ENCODE data around the gene XPO5.
"Not testable (repeated sequence)": the region's sequence is repeated elsewhere in the genome, so short reads cannot be mapped to it uniquely, and the experiment has no call there.

XPO5 gene

GRCh38 chr6:43575772-43576551, at the start of gene XPO5, which contains the start of gene POLH:
Gene XPO5 (minus strand): TSS chr6:43576038. CDS start chr6:43575864, 174 bp downstream.
Gene POLH (plus strand): TSS chr6:43576185. CDS start chr6:43582320, 6,135 bp downstream.
- DNase-seq = peak; percentile 92

GRCh38 chr6:43625393-43625992, 49.7 kb upstream of the XPO5 start:
- no peak for DNase-seq

- no peak for DNase-seq
These were observed 49.0 kb upstream of the XPO5 start for GRCh38 chr6:43624786-43625288.

DNA sequence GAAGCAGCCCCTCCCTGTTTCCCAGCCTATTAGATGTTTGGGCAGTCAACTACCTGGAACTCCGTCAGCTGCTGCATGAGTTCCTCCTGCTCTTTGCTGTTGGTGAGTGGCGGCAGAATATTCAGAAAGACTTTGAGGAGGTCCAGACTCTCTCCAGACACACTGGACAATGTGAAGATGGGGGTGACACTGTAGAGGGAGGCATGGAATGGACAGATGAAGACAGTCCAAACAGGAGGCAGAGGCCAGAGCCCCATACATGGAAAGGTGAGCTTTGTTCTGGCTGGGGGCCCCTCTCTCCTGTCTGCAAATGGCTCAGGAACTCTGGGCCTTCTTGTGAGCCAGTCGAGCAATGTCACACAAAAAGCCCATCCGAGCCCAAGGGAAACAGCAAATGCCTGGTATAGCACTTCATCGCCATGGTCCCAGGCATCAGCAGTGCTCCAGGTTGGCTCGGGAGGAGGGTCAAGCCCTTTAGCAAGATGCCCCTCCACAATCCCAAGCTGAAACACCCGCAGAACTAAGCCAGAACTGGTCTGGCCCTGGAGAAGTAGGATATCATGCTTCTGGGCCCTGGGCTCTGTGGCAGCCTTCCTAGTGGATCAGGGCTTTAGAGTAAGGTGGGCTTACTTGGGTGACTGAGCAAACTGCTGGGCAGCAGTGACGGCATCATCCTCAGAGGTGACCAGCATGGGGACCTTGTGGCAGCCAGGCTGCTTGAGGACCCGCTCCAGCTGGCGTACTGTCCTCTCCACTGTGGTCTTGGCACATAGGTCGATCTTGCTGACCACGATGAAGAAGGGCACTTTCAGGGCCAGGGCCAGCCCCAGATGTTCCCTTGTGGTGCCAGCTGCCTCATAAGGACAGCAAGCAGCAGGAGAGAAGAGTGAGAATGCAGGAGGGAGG, 48.3 kb upstream of the XPO5 start:
- no peak for DNase-seq

- no peak for DNase-seq
These were observed 46.7 kb upstream of the XPO5 start for GRCh38 chr6:43622541-43622940.

DNA sequence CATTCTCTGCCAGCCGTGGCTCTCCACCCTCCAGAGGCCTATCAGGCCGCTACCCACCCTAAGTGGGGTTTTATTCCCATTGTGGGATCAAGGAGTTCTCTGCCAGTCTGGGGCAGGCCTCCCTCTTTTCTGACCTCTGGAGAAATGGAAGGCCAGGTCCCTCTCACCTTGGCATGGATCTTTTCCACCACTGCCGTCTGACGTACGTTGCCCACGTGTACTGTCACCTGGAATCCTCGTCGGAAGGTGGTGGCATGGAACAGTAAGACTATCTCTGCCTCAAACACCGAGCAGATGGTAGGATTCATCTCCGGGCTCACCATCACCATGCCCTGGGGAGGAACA, 46.0 kb upstream of the XPO5 start:
- no peak for DNase-seq

DNA sequence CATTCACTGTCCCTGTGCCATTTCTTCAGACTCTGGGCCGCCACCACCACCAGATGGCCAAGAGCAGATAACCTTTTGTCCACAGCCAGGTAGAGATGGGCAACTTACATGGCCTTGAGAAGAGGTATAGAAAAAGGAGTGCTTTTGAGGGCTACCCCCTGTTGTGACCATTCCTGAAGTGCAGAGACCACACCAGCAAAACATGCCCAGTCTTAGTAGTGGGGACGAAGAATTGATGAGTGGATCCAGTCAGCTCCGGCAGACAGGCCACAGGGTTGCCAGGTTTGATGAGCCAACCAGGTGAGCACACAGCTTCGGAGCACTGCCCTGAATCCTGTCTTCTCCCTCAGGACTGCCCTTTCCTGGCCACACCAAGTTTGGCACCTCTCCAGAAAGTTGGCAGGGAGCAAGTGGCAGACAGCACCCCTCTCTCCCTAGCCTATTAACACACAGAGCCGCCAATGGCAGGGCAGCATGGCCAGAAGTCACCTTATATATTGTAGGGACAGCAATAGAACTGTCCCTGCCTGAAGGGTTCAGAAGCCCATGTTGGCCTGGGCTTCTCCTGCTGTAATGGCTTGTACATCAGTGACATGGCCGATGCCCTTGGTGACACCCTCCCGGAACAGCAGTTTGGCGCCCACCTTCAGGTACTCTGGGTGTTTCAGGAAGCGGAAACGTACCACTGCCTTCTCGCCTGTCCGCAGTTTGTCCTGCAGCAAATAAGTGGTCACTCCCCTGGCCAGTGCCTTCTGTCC, 45.4 kb upstream of the XPO5 start:
- DNase-seq = no peak

- DNase-seq = no peak
These were observed 41.1 kb upstream of the XPO5 start for GRCh38 chr6:43616725-43617472.

DNA sequence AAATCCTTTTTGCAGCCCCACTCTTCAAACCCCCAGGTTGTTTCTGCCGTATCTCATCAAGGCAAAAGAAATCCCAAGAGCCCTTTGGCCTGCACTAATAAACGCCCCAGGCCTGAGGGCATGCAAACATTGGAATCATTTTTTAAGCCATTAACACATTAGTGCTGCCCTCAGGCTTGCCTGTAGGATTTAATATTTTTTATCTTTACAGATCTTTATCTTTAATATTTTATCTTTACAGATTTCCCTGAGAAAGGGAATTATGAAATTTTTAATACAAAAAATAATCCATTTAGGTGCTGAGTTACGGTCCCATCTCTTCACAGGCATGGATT, 38.5 kb upstream of the XPO5 start:
- DNase-seq = no peak

- no peak for DNase-seq
These were observed 38.0 kb upstream of the XPO5 start for GRCh38 chr6:43613721-43614395.

- no peak for DNase-seq
These were observed 34.6 kb upstream of the XPO5 start for GRCh38 chr6:43610431-43610830.

- DNase-seq = no peak
These were observed 33.6 kb upstream of the XPO5 start for GRCh38 chr6:43609402-43609801.

DNA sequence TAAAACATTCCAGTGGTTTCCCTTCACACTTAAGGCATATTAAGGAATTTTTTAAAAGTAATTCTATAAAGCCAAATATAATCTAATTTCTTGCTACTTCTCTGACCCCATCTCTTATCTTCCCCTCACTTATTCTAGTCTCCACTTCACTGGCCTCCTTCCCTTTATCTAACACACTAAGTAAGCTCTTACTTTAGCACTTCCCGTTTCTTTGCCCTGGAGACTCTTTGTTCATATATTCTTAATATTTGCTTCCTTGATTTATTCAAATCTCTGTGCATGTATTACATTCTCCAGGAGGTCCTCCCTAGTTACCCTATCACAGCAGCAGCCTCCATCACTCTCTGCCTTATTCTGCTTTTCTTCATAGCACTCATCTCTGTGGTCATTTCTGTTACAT, 33.0 kb upstream of the XPO5 start:
- DNase-seq = no peak

- DNase-seq = peak; percentile 63
These were observed 32.5 kb upstream of the XPO5 start for GRCh38 chr6:43608310-43608763.

DNA sequence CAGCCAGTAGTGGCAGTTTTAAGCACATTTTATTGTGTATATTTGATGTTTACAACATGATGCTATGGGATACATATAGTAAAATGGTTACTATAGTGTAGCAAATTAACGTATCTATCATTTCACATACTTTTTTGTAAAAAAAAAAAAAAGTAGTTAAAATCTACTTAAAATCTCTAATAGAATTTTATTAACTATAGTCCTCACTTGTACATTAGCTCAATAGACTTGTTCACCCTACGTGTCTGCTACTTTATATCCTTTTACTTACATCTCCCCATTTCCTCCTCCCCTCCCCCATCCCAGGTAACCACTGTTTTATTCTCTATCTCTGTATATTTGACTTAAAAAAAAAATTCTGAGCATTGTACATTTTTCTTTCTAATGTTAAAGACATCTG, 30.2 kb upstream of the XPO5 start:
- DNase-seq = no peak

- DNase-seq = no peak
These were observed 28.3 kb upstream of the XPO5 start for GRCh38 chr6:43604174-43604573.

GRCh38 chr6:43600595-43600994, 24.8 kb upstream of the XPO5 start:
- no peak for DNase-seq

DNA sequence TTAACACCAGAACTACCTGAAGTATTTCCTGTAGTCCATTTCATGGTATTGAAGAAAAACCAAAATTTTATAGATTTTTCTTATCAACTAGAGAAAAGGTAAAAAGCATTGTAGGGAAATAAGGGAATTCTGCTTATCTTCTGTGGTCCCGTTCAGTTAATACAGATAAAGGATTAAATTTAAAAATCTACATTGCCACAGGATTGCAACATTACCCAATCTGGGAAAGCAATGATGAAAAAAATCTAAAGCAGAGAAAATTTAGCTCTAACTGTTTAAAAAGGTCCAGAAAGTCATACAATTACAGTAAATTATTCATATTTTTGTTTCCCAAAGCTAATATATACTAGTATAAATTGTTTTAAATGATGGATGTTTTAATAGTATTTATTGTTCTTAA, 18.1 kb upstream of the XPO5 start:
- no peak for DNase-seq

DNA sequence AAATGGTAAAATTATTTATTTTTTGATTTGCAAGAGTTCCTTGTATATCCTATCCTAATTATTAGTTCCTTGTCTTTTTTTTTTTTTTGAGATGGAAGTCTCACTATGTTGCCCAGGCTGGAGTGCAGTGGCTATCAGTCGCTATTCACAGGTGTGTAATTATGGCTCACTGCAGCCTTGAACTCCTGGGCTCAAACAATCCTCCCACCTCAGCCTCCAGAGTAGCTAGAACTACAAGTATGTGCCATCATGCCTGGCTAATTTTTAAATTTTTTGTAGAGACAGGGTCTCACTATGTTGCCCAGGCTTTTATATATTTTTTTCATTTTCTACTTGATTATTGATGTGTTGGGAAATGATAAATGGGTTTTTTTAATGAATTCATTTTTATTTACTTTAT, 13.7 kb upstream of the XPO5 start:
- DNase-seq = not testable (repeated sequence)

GRCh38 chr6:43588194-43588593, 12.4 kb upstream of the XPO5 start:
- no peak for DNase-seq

GRCh38 chr6:43584892-43585570, 9.2 kb upstream of the XPO5 start:
- no peak for DNase-seq
